Left colon (tissue), 2 donors: ENCODE results near the gene PRXL2B. TPM values are rescaled to one million over a fixed set of nuclear protein-coding genes. Genes with fewer than 3 reads are reported as not detected.
A peak's percentile ranks its signal among the peaks of the same experiment; 100 is the strongest.
"Not testable (repeated sequence)": the region's sequence is repeated elsewhere in the genome, so short reads cannot be mapped to it uniquely, and the experiment has no call there.

Experiments used
- ATAC-seq: fragments of 200-7000 bp; cut with Tn5 transposase; one replicate; pipeline ENCODE4 v1.9.1; 2020; ENCODE audit warnings: mild to moderate bottlenecking, moderate library complexity
- DNase-seq, 2 donors: peaks; one replicate each; pipeline ENCODE4 v3.0.0-alpha.2; 2020
- intact Hi-C, 2 donors: fragments of 100-400 bp; cut with DNase I in 1 of 2; cut with micrococcal nuclease in 1 of 2; formaldehyde crosslinking; loops; one replicate each; pipeline versions ENCODE4 v1.11.2 to v1.14.0; 2022; cut with DNase I, micrococcal nuclease
- total RNA-seq, 2 donors: library from RNA; stranded (reverse); fragmentation: NEBNext Ultra II Directional; extraction: Animal tissue kit (Norgen Biotek cat#: 25700); gene quantifications; one replicate each; pipeline ENCODE4 v1.2.1, GENCODE V29; 2021
- donor health status: DM: no; HTN: no; CAD: no.
- donor health status: DM: yes; HTN: yes; CAD: no.

Gene PRXL2B
- total RNA-seq, 2 donors from 2014 or later = 73.9 to 86.3 TPM

DNA sequence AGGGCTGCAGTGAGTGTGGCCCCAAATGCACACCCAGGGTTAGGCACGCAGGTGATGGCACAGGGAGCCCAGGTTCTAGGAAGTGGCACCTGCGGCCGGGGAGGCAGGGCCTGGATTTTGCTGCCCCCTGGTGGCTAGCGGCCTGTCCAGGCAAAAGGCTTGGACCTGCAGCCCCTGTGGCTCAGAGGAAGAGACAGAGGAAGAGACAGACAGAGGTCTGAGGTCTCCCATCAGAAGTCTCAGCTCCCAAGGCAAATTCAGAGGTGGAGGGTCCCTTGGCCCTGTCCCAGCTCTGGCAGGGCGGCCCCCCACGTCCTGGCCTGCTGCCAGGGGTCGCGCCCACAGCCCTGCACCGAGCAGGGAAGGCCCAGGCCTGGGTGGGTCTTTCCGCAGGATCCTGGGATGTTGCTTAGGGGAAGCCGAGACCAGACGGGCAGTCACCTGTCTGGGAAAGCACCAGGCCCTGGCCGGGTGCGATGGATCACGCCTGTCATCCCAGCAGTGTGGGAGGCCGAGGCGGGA is 38.4 kb upstream of the PRXL2B start:
- DNase-seq (peak; percentile 91 to 93), ATAC-seq (peak; percentile 53)
- intact Hi-C loops = loop anchor here in 1 of 2 donors (2.0 kb wide), 1 partner anchor 133 kb away; no protein-coding TSS in a partner anchor

DNA sequence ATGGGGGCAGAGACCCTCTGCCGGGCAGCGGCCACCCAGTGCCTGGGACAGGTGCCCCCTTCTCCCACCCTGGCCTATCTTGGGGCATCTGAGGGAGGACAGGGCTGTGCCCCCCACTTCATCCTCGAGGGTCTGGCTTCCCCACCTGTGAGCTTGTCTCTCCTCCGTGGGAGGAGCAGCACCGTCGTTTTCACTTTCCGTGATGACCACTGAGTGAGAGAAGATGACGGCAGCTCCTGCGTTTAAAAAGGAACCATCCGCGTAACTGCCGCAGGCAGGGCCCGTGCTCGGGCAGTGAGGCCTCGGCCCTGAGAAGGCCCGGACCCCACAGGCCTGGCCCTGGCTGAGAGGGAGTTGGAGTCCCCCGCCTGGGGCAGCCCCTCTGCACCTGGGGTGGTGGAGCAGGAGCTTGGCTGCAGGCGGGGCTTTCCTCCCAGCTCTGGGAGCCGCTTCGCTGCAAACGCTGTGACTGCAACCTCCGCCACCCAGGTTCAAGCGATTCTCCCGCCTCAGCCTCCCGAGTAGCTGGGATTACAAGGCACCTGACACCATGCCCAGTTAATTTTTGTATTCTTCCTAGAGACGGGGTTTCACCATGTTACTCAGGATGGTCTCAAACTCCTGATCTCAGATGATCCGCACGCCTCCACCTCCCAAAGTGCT is 37.1 kb upstream of the PRXL2B start:
- not testable (repeated sequence) for DNase-seq, ATAC-seq
- intact Hi-C loops = loop anchor here in 1 of 2 donors (2.0 kb wide), 1 partner anchor 135 kb away; no protein-coding TSS in a partner anchor

DNA sequence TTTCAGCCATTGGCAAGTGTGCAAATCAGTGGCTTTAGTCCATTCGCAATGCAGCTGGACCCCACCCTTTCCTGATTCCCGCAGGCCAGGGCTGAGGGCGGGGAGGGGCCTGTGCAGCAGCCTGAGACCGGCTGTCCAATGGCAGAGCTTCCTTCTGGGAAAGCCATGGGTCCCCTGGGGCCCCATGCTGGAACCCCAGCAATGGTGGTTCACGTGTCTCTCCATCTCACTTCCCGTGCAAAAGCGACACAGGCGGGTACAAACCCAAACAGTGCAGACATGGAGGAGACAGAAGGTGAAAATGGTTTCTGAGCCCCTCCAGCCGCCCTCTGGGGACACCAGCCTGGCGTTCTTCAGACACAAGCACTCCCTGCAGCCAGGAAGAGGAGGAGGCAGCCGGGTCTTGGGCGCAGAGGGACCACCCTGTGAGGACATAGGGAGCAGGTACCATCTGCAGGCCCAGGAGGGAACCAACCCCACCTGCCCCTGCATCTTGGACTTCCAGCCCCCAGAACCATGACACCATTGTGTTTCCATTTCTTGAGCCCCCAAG is 36.2 kb upstream of the PRXL2B start:
- ATAC-seq = peak; percentile 7
- intact Hi-C loops, DNase-seq: not testable (repeated sequence)

DNA sequence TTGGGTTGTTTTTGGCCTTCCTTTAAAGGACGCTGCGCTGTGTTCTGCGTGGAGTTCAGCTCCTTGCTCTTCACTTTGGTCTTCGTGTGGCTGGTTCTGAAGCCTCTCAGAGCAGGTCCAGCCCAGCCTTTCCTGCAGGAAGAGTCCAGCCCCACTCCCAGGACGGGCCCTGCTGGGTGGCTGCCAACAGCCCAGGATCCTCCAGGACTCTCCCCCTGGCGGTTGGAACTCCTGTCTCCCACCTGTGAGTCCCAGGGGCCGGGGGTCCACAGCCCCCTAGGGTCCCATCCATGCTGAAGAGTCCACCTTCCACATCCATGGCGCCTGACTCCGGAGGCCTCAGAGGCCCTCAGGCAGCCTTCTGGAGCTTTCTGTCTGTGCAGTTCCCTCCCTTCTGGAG is 35.0 kb upstream of the PRXL2B start:
- ATAC-seq, DNase-seq, intact Hi-C loops: not testable (repeated sequence)

DNA sequence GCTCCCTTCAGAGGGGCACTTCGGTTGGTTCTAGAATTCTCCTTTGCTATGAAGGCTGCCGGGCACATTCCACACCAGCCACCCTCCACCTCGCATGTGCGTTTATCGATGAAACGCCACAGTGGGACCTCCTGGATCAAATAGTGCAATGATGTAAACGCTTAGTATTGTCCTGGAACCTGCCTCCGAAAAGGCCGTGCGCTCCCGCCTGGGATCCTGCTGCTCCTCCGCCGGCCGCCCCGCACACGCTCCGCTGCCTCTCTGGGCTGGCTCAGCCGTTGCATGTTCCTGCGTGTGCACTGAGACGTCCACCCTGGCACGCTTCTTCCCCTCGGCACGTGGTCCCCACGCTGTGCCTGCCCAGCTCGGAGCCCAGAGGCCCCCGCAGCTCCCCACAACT is 34.4 kb upstream of the PRXL2B start:
- intact Hi-C loops = no loop called here
- ATAC-seq = no peak
- DNase-seq = no peak

DNA sequence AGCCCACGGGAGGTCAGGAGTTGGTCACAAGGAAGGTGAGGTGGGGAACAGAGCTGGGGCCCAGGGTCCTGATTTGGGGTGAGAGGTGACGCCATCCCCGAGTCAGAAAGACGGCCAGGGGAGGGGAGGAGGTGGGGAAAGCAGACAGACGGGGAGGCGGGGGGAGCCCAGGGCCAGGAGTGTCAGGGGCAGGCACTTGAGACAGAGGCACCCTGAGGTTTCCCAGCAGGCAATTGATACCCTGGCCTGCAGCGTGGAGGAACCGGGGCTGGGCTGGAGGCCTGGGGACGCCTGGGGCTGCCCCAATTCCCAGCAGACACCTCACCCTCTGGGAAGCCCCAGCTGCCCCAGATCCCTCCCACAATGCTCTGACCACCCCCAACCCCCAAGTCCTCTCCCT is 33.5 kb upstream of the PRXL2B start:
- DNase-seq, ATAC-seq, intact Hi-C loops: not testable (repeated sequence)

DNA sequence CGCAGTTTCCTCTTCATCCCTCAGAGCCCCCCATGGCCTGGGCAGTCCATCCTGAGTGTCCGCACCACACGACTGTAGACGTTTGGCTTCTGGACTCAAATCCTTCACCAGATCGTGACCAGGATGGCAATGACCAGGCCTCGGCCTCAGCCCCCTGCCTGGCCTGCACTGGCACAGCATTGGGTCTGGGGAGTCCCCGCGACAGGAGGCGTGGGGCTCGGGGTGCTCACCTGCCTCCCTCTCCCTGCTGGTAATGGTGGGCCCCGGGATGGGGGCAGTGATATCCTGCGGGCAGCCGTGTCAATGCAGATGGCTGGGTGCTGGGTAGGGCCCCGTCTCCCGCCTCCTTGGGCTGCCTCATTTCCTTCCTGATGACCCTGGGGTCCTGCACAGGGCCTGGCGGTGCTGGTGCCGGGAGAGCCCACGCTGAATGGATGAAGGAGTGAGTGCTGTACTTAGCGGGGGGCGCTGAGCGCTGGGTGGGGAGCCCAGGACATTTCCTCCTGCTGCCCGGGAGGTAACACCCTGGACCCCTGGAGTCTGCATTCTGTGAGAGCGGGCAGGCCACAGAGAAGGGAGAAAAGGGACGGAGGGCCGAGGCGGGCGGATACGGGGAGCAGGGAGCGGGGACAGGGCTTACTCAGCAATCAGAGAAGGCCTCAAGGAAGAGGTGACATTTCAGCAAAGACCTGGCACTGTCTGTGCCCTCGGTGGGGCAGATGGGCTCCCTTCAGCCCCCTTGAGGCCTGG is 32.5 kb upstream of the PRXL2B start:
- no peak for DNase-seq
- intact Hi-C loops = no loop called here
- no peak for ATAC-seq

DNA sequence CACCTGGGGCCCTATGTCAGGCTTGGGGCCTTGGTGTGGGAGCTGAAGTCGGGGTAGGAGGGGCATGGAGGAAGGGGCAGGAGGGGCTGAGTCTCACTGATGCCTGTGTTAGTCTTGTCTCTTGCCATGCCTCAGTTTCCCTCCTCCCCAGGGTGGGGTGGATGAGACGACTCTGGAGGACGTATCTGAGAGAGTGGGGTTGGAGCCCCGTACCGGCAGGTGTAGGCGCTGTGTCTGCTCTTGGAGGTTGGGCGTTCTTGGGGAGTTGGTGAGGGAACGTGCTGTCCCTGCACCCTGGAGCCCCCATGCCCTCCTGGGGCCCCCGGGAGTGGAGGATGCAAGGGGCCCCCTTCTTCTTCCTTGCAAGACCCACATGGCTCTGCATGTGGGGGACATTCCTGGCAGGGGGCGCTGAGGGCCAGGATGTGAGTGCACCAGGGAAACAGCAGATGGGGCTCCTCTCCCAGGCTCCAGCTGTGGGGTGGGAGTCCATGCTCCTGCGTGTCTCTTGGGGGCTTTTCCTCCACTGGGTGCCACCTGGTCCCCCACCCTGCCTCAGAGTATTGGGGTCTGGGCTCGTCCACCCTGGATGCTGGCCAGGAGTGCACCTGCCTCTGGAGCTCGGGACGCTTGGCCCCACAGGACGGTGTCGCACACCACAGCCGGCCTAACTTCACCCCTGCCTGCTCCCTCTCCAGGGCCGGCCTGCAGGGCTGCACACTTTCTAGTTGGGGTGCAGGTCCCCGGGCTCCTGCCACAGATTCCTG is 31.8 kb upstream of the PRXL2B start:
- ATAC-seq (peak; percentile 7), DNase-seq (peak in 1 of 2 donors; percentile 64)
- intact Hi-C loops = no loop called here

DNA sequence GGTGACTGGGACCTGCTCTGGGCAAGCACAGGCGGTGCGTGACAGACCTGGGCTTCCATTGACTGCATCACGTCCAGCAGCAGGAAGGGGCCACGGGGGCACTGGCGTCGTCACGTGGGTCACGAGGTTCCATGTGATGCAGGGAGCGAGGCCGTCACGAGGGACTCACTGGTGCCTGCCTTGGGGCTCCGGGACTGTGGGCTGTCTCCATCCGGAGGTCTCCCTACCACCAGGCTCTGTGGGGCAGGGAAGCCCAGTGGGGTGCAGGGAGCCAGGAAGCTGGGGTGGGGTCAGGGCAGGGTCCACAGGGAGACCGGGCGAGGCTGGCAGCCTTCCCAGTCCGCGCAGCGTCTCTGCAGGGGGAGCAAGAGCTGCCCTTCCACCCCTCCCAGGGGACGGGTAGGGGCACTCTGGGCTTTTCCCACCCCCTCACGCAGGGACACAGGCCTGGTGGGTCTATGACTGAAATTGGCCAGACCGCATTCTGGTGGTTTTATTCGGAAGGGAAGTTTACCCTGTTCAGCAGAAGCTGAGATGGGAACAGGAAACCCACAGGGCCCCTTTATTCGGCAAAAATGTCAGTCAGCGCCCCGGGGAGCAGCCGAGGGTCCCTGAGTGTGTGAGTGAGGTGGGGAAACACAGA is 30.8 kb upstream of the PRXL2B start:
- DNase-seq (peak; percentile 91 to 92), ATAC-seq (peak; percentile 61)
- intact Hi-C loops = no loop called here

DNA sequence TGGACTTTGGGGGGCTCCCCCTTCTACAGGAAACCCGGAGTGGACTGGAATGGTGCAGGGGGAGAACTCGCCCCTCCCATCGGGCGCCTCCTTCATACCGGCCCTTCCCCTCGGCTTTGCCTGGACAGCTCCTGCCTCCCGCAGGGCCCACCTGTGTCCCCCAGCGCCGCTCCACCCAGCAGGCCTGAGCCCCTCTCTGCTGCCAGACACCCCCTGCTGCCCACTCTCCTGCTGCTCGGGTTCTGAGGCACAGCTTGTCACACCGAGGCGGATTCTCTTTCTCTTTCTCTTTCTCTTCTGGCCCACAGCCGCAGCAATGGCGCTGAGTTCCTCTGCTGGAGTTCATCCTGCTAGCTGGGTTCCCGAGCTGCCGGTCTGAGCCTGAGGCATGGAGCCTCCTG is 30.3 kb upstream of the PRXL2B start, which contains the start of gene TNFRSF14:
Gene TNFRSF14, plus strand, starts transcription at position 95 of the 401 bp plus-strand sequence. Its CDS starts 294 bp downstream, at position 389.
- DNase-seq (peak; percentile 65 to 75), ATAC-seq (peak; percentile 49)
- intact Hi-C loops = no loop called here

DNA sequence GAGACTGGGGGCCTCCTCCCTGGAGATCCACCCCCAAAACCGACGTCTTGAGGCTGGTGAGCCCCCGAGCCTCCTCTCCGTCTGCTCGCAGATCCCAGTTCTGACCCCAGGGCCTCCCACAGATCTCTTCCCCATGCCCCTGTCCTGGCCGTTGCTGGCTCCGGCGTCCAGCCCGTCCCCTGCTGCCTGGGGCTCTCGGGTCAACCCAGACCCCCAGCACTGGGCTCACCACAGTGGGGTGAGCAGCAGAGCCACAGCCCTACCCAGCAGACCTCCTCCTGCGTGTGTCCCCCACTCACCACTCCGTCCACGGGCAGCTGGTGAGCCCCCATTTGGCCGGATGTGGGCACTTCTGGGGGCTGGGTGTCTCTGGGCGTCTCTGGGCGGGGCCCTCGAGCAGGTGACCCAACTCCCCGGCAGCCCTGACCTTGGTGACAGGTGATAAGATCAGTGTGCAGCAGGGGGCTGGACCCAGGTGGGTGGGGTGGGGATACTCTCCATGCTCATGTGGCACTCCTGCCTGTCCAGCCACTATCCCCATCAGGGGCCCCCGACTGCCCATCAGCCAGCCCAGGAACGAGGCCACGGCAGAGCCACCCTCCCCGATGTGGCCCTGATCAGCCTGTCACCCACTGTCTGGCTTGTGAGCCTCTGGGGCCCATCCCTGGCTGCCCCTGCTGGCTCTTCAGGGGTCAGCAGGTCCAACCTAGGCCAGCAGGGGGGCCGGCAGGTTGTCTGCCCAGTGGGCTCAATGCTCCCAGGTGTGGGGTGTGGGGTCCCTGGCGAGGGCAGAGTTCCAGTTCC is 29.7 kb upstream of the PRXL2B start:
- intact Hi-C loops = no loop called here
- peak; percentile 82 to 84 for DNase-seq
- ATAC-seq = peak; percentile 66

DNA sequence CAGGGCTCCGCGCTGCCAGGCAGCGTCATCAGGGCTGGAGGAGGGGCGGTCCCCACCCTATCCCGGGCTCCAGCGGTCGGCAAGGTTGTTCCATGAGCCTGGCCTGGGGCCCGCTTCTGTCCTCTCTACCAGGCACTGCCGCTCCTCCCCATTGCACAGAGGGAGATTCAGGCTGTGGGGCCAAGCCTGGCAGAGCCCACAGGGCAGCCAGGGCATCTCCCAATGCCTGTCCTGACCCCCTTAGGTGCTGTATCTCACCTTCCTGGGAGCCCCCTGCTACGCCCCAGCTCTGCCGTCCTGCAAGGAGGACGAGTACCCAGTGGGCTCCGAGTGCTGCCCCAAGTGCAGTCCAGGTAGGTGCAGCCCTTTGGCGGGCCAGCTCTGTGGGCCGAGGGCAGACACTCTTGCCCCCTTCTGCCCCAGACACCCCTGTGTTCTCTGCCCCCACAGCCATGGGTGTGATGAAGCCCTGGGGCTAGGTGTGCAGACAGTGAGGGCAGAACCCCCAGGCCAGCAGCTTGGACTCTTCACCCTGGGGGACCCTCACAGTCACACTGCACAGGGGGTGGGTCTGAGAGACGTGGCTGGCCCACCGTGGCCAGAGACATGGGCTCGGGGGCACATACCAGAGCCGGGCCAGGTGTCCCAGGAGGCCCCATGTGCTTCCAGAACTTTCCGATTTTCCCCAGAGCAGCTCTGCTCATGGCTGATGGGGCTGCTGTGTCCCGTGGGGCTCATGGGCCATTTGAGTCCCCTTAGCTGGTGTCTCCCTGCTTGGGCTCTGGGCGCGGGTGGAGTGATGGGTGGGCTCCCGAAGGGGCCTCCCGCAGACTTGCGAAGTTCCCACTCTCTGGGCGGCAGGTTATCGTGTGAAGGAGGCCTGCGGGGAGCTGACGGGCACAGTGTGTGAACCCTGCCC is 28.8 kb upstream of the PRXL2B start:
- ATAC-seq = peak; percentile 59
- intact Hi-C loops = no loop called here
- peak; percentile 78 to 86 for DNase-seq

DNA sequence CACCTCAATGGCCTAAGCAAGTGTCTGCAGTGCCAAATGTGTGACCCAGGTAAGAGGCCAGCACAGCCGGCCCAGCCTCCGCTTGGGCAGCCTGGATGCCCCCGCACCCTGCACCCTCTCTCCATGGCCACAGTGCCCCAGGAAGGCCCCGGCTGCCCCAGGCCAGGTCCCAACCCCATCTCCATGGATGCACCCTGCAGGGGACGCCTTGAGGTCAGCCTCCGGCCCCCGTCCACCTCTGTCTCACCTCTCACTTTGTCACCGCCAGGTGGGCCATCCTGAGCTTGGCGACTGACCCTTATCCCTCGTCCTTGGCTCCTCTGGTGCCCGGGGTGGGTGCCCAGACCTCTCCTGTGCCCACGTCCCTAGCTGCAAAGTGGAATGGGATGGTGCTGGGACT is 28.2 kb upstream of the PRXL2B start:
- no peak for DNase-seq
- intact Hi-C loops = no loop called here
- no peak for ATAC-seq

DNA sequence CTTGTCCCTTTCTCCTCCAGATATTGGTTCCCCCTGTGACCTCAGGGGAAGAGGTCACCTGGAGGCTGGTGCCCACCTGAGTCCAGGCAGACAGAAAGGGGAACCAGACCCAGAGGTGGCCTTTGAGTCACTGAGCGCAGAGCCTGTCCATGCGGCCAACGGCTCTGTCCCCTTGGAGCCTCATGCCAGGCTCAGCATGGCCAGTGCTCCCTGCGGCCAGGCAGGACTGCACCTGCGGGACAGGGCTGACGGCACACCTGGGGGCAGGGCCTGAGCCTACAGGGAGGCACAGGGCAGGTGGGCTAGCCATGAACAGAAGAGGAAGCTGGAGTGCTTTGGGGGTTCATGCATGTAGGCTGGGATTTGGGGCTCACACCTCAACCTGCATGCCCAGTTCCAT is 27.7 kb upstream of the PRXL2B start:
- no peak for DNase-seq
- intact Hi-C loops = no loop called here
- no peak for ATAC-seq

DNA sequence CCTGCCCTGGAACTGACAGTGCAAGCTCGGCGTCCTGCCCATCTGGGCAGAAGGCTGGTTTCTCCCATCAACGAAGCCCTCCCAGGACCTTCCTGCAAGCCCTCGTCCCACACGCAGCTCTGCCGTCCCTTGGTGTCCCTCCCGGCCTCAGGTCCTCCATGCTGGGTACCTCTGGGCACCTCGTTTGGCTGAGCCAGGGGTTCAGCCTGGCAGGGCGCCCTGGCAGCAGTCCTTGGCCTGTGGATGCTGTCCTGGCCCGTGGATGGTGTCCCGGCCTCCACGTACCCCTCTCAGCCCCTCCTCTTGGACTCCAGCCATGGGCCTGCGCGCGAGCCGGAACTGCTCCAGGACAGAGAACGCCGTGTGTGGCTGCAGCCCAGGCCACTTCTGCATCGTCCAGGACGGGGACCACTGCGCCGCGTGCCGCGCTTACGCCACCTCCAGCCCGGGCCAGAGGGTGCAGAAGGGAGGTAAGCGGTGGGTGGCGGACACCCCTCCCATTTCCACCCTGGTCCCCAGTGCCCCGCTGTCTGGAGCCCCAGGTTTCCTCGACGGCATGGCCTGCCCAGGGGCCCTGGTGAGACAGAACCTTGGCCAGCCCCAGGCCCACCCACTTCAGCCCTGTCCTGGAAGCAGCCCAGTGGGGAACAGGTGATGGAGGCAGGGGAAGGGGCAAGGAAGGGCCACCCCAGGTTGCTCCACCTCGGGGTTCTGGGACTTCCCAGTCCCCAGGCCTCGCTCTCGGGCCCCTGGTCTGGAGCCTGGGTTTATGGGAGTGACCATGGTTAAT is 26.9 kb upstream of the PRXL2B start:
- intact Hi-C loops = no loop called here
- no peak for ATAC-seq
- DNase-seq = no peak
